Suprapubic skin (tissue), 4 donors: ENCODE data around the gene OR5AK2. TPM values are rescaled to one million over a fixed set of nuclear protein-coding genes. Genes with fewer than 3 reads are reported as not detected.

Source experiments
- DNase-seq, 2 donors: peaks; one replicate each; pipeline ENCODE4 v3.0.0-alpha.2; 2019; ENCODE audit warnings: low spot score in 2 of 2
- H3K27ac ChIP-seq: fragments of 200-600 bp; sonication (generic); one replicate; pipeline ENCODE4 v1.5.1; 2019
- H3K27me3 ChIP-seq: fragments of 200-600 bp; sonication (generic); one replicate; pipeline ENCODE4 v1.5.1; 2019
- H3K36me3 ChIP-seq: fragments of 200-600 bp; sonication (generic); one replicate; pipeline ENCODE4 v1.5.1; 2019
- H3K4me1 ChIP-seq: fragments of 200-600 bp; sonication (generic); one replicate; pipeline ENCODE4 v1.5.1; 2019
- H3K4me3 ChIP-seq: fragments of 200-600 bp; sonication (generic); one replicate; pipeline ENCODE4 v1.5.1; 2019; ENCODE audit warnings: mild to moderate bottlenecking
- H3K9me3 ChIP-seq: fragments of 200-600 bp; sonication (generic); one replicate; pipeline ENCODE4 v1.5.1; 2019
- EP300 ChIP-seq: sonication (generic); formaldehyde crosslinking; IDR thresholded peaks from one replicate; pipeline ENCODE4 v1.6.1; 2017; ENCODE audit warnings: antibody characterized with exemption
- POLR2AphosphoS5 ChIP-seq, 3 donors: sonication (generic); formaldehyde crosslinking; IDR thresholded peaks; one replicate each; pipeline ENCODE4 v1.6.1; 2017; ENCODE audit warnings: antibody characterized with exemption in 3 of 3
- WGBS: methylation state at CpG from one replicate; pipeline ENCODE4 v1.1.5; 2018; 5-methylcytosine and 5-hydroxymethylcytosine counted together
- total RNA-seq, 4 donors: library from RNA; depleted of rRNA; stranded (reverse); fragments of >200 nt; gene quantifications; one replicate each; pipeline ENCODE4 v1.1.0, GENCODE V29; 2016

OR5AK2 gene
- total RNA-seq, 4 donors from 2014 or later = not detected

- Histone ChIP-seq H3K27me3 (peaks cover 3% of the 10 kb centered on the region), H3K4me3 (no peak overlapping the region), H3K9me3 (no peaks in the 10 kb centered on the region), H3K27ac (no peak overlapping the region), H3K36me3 (no peaks in the 10 kb centered on the region), H3K4me1 (no peaks in the 10 kb centered on the region)
- 66% methylated on average over 2 of the region's 2 CpGs for WGBS
- TF ChIP-seq EP300 (no peak), POLR2AphosphoS5 (IDR thresholded peaks at IDR 0.05) (no peak)
- no peak for DNase-seq
Observed at GRCh38 chr11:57015679-57016078, 27.0 kb downstream of the OR5AK2 start.

GRCh38 chr11:57031556-57031955, 42.8 kb downstream of the OR5AK2 start:
- Histone ChIP-seq H3K9me3 (no peaks in the 10 kb centered on the region), H3K4me1 (no peaks in the 10 kb centered on the region), H3K36me3 (no peaks in the 10 kb centered on the region), H3K27me3 (no peaks in the 10 kb centered on the region), H3K4me3 (no peak overlapping the region), H3K27ac (no peak overlapping the region)
- WGBS = 89% methylated on average over 2 of the region's 2 CpGs
- no peak for DNase-seq
- no peak for TF ChIP-seq EP300

Other genes starting within 250 kb of the OR5AK2 start
- not detected for gene OR9G4, start 240.2 kb upstream of the OR5AK2 start, total RNA-seq
- under 1 TPM in 3 of 4 donors, not detected in 1; 0.08 to 0.24 (median 0.17) TPM for gene LRRC55, start 193.0 kb downstream of the OR5AK2 start, total RNA-seq
- 1 to 10 TPM in 2 of 4 donors, under 1 TPM in 2; 0.42 to 2.2 (median 1.2) TPM for gene APLNR, start 248.3 kb downstream of the OR5AK2 start, total RNA-seq